ENCODE data around the gene PFKL.
A peak's percentile ranks its signal among the peaks of the same experiment; 100 is the strongest.

PFKL gene

GRCh38 chr21:44299458-44300261 is at the start of gene PFKL:
Gene PFKL (plus strand): TSS chr21:44300053. CDS start chr21:44300106, 53 bp downstream.
- DNase-seq (ENCODE audit: low read depth in 2 of 2) = peak in 1 of 2 donors; percentile 66

DNA sequence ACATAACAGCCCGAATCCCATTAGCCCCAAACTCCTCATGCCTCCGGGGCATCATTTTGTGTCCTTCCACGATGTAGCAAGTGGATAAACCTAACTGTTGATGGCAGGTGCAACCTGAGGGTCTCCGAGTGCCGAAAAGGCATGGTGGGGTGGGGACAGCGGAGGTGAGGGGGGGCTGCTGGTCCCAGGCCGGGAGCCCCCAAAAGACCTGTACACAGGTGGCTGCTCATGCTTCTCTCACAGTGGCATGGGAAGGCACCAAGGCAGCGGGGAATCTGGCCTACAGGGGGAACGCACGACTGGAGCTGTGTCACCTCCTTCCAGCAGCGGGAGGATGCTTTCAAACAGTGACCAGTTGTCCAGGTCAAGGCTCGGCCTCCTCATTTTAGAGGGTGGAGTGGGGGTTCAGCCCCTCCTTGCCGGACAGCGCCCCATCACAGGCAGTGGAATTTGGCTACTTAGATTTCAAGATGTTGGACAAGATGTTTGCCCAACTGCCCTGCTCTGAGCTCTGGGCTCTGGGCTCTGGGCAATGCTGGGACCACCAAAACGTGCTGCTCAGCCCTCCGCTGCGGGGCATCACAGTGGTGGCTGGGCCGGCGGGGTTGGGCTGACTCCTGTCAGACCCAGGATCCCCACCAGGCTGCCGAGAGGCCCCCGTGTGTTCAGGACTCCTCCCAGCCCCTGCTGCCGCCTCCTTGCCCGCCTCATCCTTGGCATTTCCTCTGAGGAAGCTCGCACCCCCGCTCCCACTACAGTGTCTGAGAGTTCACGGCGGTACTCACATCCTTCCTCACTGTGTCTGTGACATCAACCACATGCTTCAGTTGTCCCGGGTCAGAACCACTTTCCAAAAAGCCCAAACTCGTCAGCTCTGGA is 45.8 kb upstream of the PFKL start:
- DNase-seq (ENCODE audit: low read depth in 2 of 2) = no peak

DNA sequence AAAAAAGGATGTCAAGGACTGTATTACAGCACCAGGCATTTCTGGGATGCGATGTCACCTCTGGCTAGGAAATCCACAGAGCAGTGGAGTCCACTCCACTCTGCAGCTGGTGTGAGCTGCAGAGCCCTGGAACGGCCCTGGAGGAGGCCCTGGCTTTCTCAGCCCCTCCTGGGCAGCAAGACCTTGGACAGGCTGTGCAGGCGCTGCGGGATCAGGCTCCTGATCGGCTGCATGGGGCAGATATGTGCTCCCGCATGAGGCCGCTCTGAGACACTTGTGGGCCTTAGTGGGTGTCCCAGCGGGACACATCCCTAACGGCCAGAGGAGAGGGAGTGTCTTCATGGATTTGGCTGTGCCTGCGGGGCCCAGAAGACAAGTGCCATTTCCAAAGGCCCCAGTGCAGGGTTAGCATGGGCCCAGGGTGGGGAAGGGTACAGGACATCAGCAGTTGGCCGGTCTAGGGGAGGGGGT is 44.3 kb upstream of the PFKL start:
- no peak for DNase-seq (ENCODE audit: low read depth in 2 of 2)

GRCh38 chr21:44258056-44258725 is 41.7 kb upstream of the PFKL start:
- DNase-seq (ENCODE audit: low read depth in 2 of 2) = no peak

DNA sequence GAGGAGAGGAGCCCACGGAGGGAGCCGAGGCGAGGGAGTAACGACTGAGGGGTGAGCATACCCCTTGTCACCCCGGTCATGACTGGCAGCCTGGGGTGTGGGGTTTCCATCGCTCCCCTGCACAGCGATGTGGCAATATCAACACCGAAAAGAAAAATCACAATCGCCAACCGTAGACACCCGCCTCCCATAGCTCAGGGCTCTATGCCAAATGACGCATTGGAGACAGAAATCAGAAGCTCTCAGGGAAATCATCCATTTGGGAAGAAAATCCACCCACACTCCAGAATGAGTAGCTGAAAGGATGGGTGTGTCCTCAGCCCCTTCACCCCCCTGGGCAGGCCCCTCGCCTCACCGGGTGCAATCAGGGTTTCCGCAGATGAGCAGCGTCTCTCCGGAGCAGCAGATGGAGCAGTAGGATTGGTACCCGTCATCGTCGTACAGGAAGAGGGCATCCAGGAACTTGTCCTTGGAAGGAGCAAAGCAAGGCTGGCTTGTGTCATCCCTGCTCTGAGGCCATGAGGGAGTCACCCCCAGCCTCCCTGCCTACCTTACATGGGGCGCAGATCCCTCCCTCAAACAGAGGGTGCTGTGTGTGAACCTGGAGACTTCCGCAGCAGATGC is 40.7 kb upstream of the PFKL start:
- DNase-seq (ENCODE audit: low read depth in 2 of 2) = no peak

GRCh38 chr21:44260066-44260465 is 39.8 kb upstream of the PFKL start:
- no peak for DNase-seq (ENCODE audit: low read depth in 2 of 2)

- DNase-seq (ENCODE audit: low read depth in 2 of 2) = no peak
These were observed 38.8 kb upstream of the PFKL start for GRCh38 chr21:44260791-44261631.

DNA sequence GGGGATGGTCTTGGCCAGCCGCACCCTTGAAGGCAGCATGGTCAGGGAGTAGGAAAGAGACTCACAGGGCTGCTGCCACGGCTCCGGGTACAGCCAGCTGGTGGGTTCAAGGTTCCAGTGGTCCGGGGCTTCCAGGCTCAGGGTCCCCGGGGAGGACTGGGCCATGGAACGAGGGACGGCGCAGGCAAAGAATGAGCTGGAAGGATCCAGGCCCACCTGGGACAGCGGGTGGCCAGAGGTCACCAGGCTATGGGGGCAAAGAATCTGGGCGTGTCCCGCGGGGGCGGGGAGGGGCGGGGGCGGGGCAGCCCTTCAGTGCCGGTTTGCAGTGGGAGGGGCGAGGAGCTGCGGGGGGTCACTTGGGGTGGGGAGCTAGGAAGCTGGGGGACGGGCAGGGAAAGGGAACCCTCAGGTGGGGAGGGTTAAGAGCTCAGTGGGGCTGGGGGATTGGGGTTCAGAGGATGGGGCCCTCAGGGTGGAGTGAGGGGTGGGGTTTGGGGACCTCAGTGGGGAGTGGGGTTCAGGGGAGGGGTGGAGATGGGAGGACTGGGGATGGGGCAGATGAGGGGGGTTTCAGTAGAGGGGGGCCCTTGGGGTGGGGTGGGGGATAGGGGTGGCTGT is 38.1 kb upstream of the PFKL start, which contains the start of gene DNMT3L:
TSS of gene DNMT3L (minus strand) at position 223 of the 621 bp plus-strand sequence. CDS start 638 bp downstream, outside the sequence.
- DNase-seq (ENCODE audit: low read depth in 2 of 2) = no peak

DNA sequence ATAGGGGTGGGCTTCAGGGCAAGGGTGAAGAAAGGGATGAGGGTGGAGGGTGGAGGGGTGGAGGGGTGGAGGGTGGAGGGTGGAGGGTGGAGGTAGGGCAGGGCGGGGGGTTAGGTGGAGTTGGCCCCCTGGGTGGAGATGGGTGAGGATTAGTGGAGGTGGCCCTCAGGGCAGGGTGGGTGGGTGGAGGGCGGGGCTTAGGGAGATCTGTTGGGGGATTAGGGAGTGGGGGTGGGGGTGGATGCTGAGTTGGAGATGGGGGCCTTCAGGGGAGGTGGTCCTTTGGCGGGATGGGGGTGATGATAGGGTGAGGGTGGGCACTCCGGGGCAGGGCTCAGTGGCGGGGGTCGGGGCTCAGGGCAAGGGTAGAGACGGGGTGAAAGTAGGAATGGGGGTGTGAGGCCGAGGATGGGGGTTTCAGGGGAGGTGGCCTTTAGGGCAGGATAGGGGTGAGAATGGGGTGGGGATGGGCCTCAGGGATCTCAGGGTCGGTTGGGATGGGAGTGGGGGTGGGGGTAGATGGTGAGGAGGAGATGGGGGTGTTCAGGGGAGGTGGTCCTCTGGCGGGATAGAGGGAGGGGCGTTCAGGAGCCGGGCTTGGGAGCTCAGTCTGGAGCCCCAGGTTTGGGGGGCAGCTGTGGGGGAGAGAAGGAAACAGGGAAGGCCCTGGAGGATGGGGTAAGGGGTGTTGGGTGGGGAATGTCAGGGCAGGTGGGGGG is 37.4 kb upstream of the PFKL start:
- DNase-seq (ENCODE audit: low read depth in 2 of 2) = no peak

DNA sequence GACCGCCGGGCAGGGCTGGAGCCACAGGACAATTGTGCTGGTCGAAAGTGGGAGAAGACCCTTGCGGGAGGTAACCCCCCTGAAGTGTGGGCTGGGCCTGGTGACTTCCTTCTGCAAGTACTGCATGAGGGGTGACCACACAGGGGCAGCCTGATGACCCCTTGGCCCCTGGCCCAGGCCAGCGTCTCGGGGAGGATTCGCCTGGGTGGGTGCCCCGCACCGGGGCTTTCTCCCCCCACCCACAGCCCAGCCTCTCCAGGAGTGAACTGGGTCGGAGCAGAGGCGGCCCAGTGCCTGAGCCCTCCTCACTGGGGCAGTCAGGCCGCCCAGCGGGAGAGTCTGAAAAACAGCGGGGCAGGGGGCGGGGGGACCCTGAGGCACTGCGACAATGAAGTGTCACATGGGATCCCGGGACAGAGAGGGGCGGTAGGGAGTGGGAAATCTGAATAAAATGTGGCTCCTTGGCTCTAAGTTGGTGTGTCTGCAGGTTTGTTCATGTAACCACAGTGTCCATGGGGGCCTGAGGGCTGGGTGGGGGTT is 36.6 kb upstream of the PFKL start:
- DNase-seq (ENCODE audit: low read depth in 2 of 2) = no peak

GRCh38 chr21:44263768-44264167 is 36.1 kb upstream of the PFKL start:
- DNase-seq (ENCODE audit: low read depth in 2 of 2) = no peak

DNA sequence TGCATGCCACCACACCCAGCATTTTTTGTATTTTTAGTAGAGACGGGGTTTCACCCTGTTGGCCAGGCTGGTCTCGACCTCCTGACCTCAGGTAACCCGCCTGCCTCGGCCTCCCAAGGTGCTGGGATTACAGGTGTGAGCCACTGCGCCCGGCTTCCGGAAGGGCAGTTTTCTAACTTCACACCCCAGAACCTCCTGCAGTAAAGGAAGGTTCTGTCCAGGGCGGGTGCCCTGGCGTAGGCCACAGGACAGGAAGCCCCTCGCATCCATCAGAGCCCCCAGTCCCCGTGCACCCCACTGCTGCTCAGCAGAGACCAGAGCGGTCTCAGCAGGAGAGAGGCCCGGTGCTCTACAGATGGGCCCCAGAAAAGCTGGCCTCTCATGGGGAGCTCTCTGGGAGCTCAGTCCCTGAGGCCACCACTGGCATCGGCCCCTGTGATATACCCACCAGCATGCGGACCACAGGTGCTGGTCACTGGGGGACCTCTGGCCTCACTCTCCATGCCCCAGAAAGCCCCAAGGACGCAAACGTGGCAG is 34.1 kb upstream of the PFKL start:
- no peak for DNase-seq (ENCODE audit: low read depth in 2 of 2)

DNA sequence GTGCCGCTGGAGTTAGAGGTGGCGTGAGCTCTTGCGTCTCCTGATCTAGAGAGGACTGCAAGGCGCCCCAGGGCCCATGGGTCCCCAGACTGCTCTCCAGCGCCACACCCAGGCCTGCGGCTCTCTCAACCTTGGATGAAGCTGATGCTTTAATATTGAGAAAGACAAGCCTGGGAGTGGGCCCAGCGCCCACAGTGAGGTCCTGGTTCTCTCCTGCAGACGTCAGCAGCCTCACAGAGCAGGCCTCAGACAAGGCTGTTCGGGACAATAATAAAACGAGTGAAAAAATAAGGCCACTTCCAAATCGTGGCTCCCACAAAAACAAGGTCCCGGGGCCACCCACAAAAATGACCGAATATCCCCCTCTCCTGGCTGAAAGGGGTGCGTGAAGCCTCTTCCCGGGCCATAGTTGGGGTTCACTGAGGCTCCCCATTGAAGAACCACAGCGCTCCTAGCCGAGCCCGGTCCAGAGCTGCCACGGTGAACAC is 32.2 kb upstream of the PFKL start:
- DNase-seq (ENCODE audit: low read depth in 2 of 2) = peak in 1 of 2 donors; percentile 7

DNA sequence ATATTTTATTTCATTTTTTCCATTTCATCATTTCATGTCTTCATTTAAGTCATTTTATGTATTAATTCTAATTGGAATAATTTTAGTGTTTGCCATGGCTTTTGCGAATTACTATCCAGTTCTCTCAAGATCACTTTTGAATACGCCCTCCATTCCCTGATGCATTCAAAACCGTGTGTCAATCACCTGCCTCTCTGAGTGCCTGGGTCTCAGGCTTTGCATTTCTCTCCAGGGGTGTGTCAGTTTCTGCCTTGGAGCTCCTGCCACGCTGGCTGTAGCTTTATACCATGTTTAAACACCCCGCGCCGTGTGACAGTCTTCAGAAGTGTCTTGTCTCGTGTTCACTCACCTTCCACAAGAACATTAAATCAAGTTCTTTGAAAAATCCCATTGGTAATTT is 30.8 kb upstream of the PFKL start:
- DNase-seq (ENCODE audit: low read depth in 2 of 2) = no peak

GRCh38 chr21:44271558-44272283 is 28.1 kb upstream of the PFKL start:
- no peak for DNase-seq (ENCODE audit: low read depth in 2 of 2)

DNA sequence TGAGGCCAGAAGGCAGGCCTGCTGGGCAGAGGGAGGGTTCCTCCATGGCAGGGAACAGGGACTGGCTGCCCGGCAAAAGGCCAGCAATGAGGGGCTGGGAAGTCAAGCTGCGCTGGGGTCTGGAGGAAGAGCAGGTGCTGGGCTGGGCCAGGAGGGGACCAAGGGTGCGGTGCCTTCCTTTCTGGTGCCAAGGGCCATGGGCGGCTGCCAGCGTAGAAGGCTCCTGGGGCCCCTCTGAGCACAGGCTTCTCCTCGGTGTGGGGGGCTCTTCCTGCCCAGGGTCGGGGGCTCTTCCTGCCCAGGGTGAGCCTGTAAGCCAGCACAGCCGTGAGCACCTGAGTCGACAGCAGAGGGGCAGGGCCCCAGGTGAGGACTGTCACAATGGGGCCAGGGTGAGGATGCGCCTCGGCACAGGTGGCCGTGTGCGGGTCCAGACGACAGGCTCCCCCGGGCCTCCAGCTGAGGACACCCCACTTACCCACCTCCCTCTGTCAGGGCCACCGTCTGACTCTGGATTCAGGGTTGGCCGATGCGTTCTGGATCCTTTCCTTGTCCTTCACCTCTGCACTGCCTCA is 27.5 kb upstream of the PFKL start:
- DNase-seq (ENCODE audit: low read depth in 2 of 2) = no peak

DNA sequence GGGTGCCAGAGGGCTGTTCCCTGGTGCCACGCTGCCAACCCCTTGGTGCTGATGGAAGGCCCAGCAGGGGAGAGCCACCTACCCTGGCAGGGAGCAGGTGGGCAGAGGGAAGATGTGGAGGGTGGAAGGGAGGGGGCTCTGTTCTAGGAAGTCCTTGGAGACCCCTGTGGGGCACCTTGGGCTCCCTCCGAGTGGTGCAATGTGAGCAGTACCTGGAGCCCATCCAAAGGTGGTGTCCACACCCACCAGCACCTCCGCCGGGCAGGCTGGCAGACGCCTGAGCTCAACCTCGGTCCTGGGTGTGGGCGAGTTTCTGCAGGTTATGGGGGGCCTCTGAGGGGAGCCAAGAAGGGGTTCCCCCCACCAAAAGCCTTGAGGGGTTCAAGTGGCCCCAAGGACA is 26.8 kb upstream of the PFKL start:
- DNase-seq (ENCODE audit: low read depth in 2 of 2) = no peak

- DNase-seq (ENCODE audit: low read depth in 2 of 2) = no peak
These were observed 24.8 kb upstream of the PFKL start for GRCh38 chr21:44275041-44275440.
